Fibroblast of mammary gland (primary cell): ENCODE data around the gene MYH10.

Experiments
- DNase-seq: peaks from one replicate; pipeline ENCODE4 v3.0.0-alpha.2; 2010; ENCODE audit warnings: low read depth
- H3K4me3 ChIP-seq: 2 replicates; pipeline ENCODE4 v1.5.1; 2011; ENCODE audit warnings: low read depth, mild to moderate bottlenecking, low read length, moderate library complexity; ENCODE audit not compliant: control insufficient read depth
- CTCF ChIP-seq: conservative IDR thresholded peaks from 2 replicates; pipeline ENCODE4 v1.5.1; 2011; ENCODE audit warnings: low read depth, low read length, inconsistent platforms; ENCODE audit not compliant: control insufficient read depth, insufficient read depth

The MYH10 gene

GRCh38 chr17:8650119-8650499 lies 19.6 kb upstream of the MYH10 start:
- no peak for TF ChIP-seq CTCF
- DNase-seq = no peak
- no peak overlapping the region for H3K4me3 ChIP-seq

- DNase-seq = peak; percentile 98
- TF ChIP-seq CTCF = no peak
- no peak overlapping the region for H3K4me3 ChIP-seq
Observed at GRCh38 chr17:8649157-8650118, 18.9 kb upstream of the MYH10 start.

- H3K4me3 ChIP-seq = no peak overlapping the region
- DNase-seq = no peak
- TF ChIP-seq CTCF = no peak
Observed at GRCh38 chr17:8647956-8648355, 17.4 kb upstream of the MYH10 start.

GRCh38 chr17:8647202-8647601 lies 16.7 kb upstream of the MYH10 start:
- DNase-seq = no peak
- no peak overlapping the region for H3K4me3 ChIP-seq
- no peak for TF ChIP-seq CTCF

GRCh38 chr17:8644507-8644902 lies 14.0 kb upstream of the MYH10 start:
- DNase-seq = no peak
- TF ChIP-seq CTCF = no peak
- H3K4me3 ChIP-seq = no peak overlapping the region

- H3K4me3 ChIP-seq = no peak overlapping the region
- TF ChIP-seq CTCF = no peak
- DNase-seq = no peak
Observed at GRCh38 chr17:8643855-8644506, 13.5 kb upstream of the MYH10 start.
